ENCODE results near the gene OR11H7. TPM values are rescaled to one million over a fixed set of nuclear protein-coding genes. Genes with fewer than 3 reads are reported as not detected.
"Not testable (repeated sequence)": the region's sequence is repeated elsewhere in the genome, so short reads cannot be mapped to it uniquely, and the experiment has no call there.

The OR11H7 gene
- total RNA-seq, result not detected

GRCh38 chr14:20228681-20229080, at the start of gene OR11H7:
TSS of gene OR11H7 (plus strand) at chr14:20228981.
- Mint-ChIP-seq H3K27ac (no peak within 1 kb of the TSS), H3K9me3 (no peaks in the 10 kb centered on the region), H3K27me3 (peaks cover 3% of the 10 kb centered on the region), H3K36me3 (ENCODE audit: low read depth) (no peaks in the 10 kb centered on the region), H3K4me1 (no peaks in the 10 kb centered on the region), H3K4me3 (no peak within 1 kb of the TSS)
- no peak for DNase-seq
- CTCF ChIA-PET, result no interaction called here
- POLR2A ChIA-PET, result no interaction called here

GRCh38 chr14:20179218-20179617, 49.6 kb upstream of the OR11H7 start:
- ChIA-PET CTCF (no interaction called here), POLR2A (no interaction called here)
- peaks cover 4% of the 10 kb centered on the region for H3K27me3 Mint-ChIP-seq
- H3K9me3 Mint-ChIP-seq, result no peaks in the 10 kb centered on the region
- H3K27ac Mint-ChIP-seq, result no peak overlapping the region
- no peaks in the 10 kb centered on the region for H3K4me1 Mint-ChIP-seq
- no peak for DNase-seq
- H3K4me3 Mint-ChIP-seq, result no peak overlapping the region
- H3K36me3 Mint-ChIP-seq (ENCODE audit: low read depth), result no peaks in the 10 kb centered on the region

GRCh38 chr14:20179880-20180279, 48.9 kb upstream of the OR11H7 start:
- ChIA-PET CTCF (no interaction called here), POLR2A (no interaction called here)
- no peak overlapping the region for H3K27ac Mint-ChIP-seq
- DNase-seq, result no peak
- no peaks in the 10 kb centered on the region for H3K36me3 Mint-ChIP-seq (ENCODE audit: low read depth)
- H3K27me3 Mint-ChIP-seq, result peaks cover 4% of the 10 kb centered on the region
- H3K4me1 Mint-ChIP-seq, result no peaks in the 10 kb centered on the region
- H3K9me3 Mint-ChIP-seq, result no peaks in the 10 kb centered on the region
- H3K4me3 Mint-ChIP-seq, result no peak overlapping the region

GRCh38 chr14:20180486-20180885, 48.3 kb upstream of the OR11H7 start:
- CTCF ChIA-PET, result no interaction called here
- Mint-ChIP-seq H3K9me3 (no peaks in the 10 kb centered on the region), H3K4me1 (no peaks in the 10 kb centered on the region)

GRCh38 chr14:20184181-20184580, 44.6 kb upstream of the OR11H7 start:
- peaks cover 3% of the 10 kb centered on the region for H3K27me3 Mint-ChIP-seq
- H3K4me1 Mint-ChIP-seq, result no peaks in the 10 kb centered on the region
- H3K9me3 Mint-ChIP-seq, result no peaks in the 10 kb centered on the region
- no peak overlapping the region for H3K4me3 Mint-ChIP-seq
- DNase-seq, result no peak
- no peaks in the 10 kb centered on the region for H3K36me3 Mint-ChIP-seq (ENCODE audit: low read depth)
- CTCF ChIA-PET, result no interaction called here
- POLR2A ChIA-PET, result interaction anchor here (0.6 kb wide), 1 partner anchor 56 kb away, joined by 4 read pairs; no protein-coding TSS in a partner anchor
- H3K27ac Mint-ChIP-seq, result no peak overlapping the region

More at GRCh38 chr14:20180486-20180885, 48.3 kb upstream of the OR11H7 start:
- Mint-ChIP-seq H3K27ac (no peak overlapping the region), H3K4me3 (no peak overlapping the region), H3K27me3 (peaks cover 5% of the 10 kb centered on the region), H3K36me3 (ENCODE audit: low read depth) (no peaks in the 10 kb centered on the region)
- POLR2A ChIA-PET, result no interaction called here
- DNase-seq, result no peak

- no peaks in the 10 kb centered on the region for H3K4me1 Mint-ChIP-seq
- no peak for DNase-seq
- no peak within 1 kb of the TSS for H3K4me3 Mint-ChIP-seq
- no peaks in the 10 kb centered on the region for H3K9me3 Mint-ChIP-seq
- no peaks in the 10 kb centered on the region for H3K36me3 Mint-ChIP-seq (ENCODE audit: low read depth)
- POLR2A ChIA-PET, result no interaction called here
- H3K27me3 Mint-ChIP-seq, result no peaks in the 10 kb centered on the region
- CTCF ChIA-PET, result interaction anchor here (1.0 to 1.3 kb wide), 2 partner anchors 10 to 12 kb away, joined by 4 to 7 read pairs; no protein-coding TSS in a partner anchor
- H3K27ac Mint-ChIP-seq, result no peak within 1 kb of the TSS
Observed at GRCh38 chr14:20190596-20190995, 38.2 kb upstream of the OR11H7 start, which contains the start of gene OR11G2. TSS of gene OR11G2 (plus strand) at chr14:20190896. CDS start at chr14:20197438, 6,542 bp downstream.

- ChIA-PET POLR2A (no interaction called here), CTCF (interaction anchor here (1.0 kb wide), 1 partner anchor 12 kb away, joined by 7 read pairs; no protein-coding TSS in a partner anchor)
- Mint-ChIP-seq H3K4me3 (no peak overlapping the region), H3K9me3 (no peaks in the 10 kb centered on the region), H3K27me3 (no peaks in the 10 kb centered on the region), H3K36me3 (ENCODE audit: low read depth) (no peaks in the 10 kb centered on the region), H3K27ac (no peak overlapping the region), H3K4me1 (no peaks in the 10 kb centered on the region)
- no peak for DNase-seq
Observed at GRCh38 chr14:20191396-20191795, 37.4 kb upstream of the OR11H7 start.

GRCh38 chr14:20194101-20194500, 34.7 kb upstream of the OR11H7 start:
- H3K27me3 Mint-ChIP-seq, result no peaks in the 10 kb centered on the region
- no peak overlapping the region for H3K27ac Mint-ChIP-seq
- no peak for DNase-seq
- ChIA-PET CTCF (no interaction called here), POLR2A (no interaction called here)
- H3K4me3 Mint-ChIP-seq, result no peak overlapping the region
- no peaks in the 10 kb centered on the region for H3K36me3 Mint-ChIP-seq (ENCODE audit: low read depth)
- H3K4me1 Mint-ChIP-seq, result no peaks in the 10 kb centered on the region
- no peaks in the 10 kb centered on the region for H3K9me3 Mint-ChIP-seq

GRCh38 chr14:20195170-20195569, 33.6 kb upstream of the OR11H7 start:
- H3K4me3 Mint-ChIP-seq; H3K27me3 Mint-ChIP-seq; H3K4me1 Mint-ChIP-seq; H3K36me3 Mint-ChIP-seq (ENCODE audit: low read depth); DNase-seq; H3K27ac Mint-ChIP-seq; CTCF ChIA-PET; POLR2A ChIA-PET; H3K9me3 Mint-ChIP-seq: not testable (repeated sequence)

- Mint-ChIP-seq H3K27ac (no peak overlapping the region), H3K27me3 (no peaks in the 10 kb centered on the region), H3K36me3 (ENCODE audit: low read depth) (no peaks in the 10 kb centered on the region), H3K9me3 (no peaks in the 10 kb centered on the region), H3K4me1 (no peaks in the 10 kb centered on the region), H3K4me3 (no peak overlapping the region)
- POLR2A ChIA-PET, result no interaction called here
- CTCF ChIA-PET, result no interaction called here
- DNase-seq, result no peak
Observed at GRCh38 chr14:20195911-20196310, 32.9 kb upstream of the OR11H7 start.

- ChIA-PET CTCF (no interaction called here), POLR2A (no interaction called here)
- Mint-ChIP-seq H3K4me1 (no peaks in the 10 kb centered on the region), H3K27ac (no peak overlapping the region), H3K4me3 (no peak overlapping the region), H3K27me3 (no peaks in the 10 kb centered on the region), H3K36me3 (ENCODE audit: low read depth) (no peaks in the 10 kb centered on the region), H3K9me3 (no peaks in the 10 kb centered on the region)
- DNase-seq, result no peak
Observed at GRCh38 chr14:20197459-20197858, 31.3 kb upstream of the OR11H7 start.

- no peak overlapping the region for H3K27ac Mint-ChIP-seq
- DNase-seq, result no peak
- H3K27me3 Mint-ChIP-seq, result peaks cover 2% of the 10 kb centered on the region
- POLR2A ChIA-PET, result no interaction called here
- H3K4me3 Mint-ChIP-seq, result no peak overlapping the region
- H3K36me3 Mint-ChIP-seq (ENCODE audit: low read depth), result no peaks in the 10 kb centered on the region
- no peaks in the 10 kb centered on the region for H3K9me3 Mint-ChIP-seq
- CTCF ChIA-PET, result interaction anchor here (0.7 kb wide), 1 partner anchor 39 kb away, joined by 5 read pairs; no protein-coding TSS in a partner anchor
- H3K4me1 Mint-ChIP-seq, result no peaks in the 10 kb centered on the region
Observed at GRCh38 chr14:20198991-20199390, 29.8 kb upstream of the OR11H7 start.

- POLR2A ChIA-PET, result no interaction called here
- Mint-ChIP-seq H3K4me1 (no peaks in the 10 kb centered on the region), H3K27me3 (peaks cover 8% of the 10 kb centered on the region), H3K4me3 (no peak overlapping the region), H3K36me3 (ENCODE audit: low read depth) (no peaks in the 10 kb centered on the region), H3K9me3 (no peaks in the 10 kb centered on the region), H3K27ac (no peak overlapping the region)
- DNase-seq, result no peak
- CTCF ChIA-PET, result no interaction called here
Observed at GRCh38 chr14:20204721-20205120, 24.1 kb upstream of the OR11H7 start.

GRCh38 chr14:20209595-20209994, 19.2 kb upstream of the OR11H7 start:
- peaks cover 7% of the 10 kb centered on the region for H3K27me3 Mint-ChIP-seq
- no peaks in the 10 kb centered on the region for H3K36me3 Mint-ChIP-seq (ENCODE audit: low read depth)
- no peak overlapping the region for H3K4me3 Mint-ChIP-seq
- no peaks in the 10 kb centered on the region for H3K9me3 Mint-ChIP-seq
- no peak for DNase-seq
- POLR2A ChIA-PET, result no interaction called here
- CTCF ChIA-PET, result no interaction called here
- no peak overlapping the region for H3K27ac Mint-ChIP-seq
- no peaks in the 10 kb centered on the region for H3K4me1 Mint-ChIP-seq

All from activated CD4-positive, alpha-beta T cell treated with anti-CD3 and anti-CD28 coated beads, Interleukin-2, amount 10 ng/mL, durations not matched to agents 7 days and 5 days (primary cell).